GM08714 (cell line): ENCODE data around the gene SP7.
A peak's percentile ranks its signal among the peaks of the same experiment; 100 is the strongest.

Source experiments
- H3K4me3 ChIP-seq: fragments of 200-500 bp; sonication (Bioruptor generic); 2 replicates; pipeline ENCODE4 v1.5.1; 2014; ENCODE audit warnings: mild to moderate bottlenecking, low read length, inconsistent platforms
- ZNF274 ChIP-seq: IDR thresholded peaks from 2 replicates; pipeline ENCODE4 v1.6.1; 2012; ENCODE audit warnings: mild to moderate bottlenecking, low read depth, low read length

Gene SP7

GRCh38 chr12:53358836-53359419 is 22.8 kb upstream of the SP7 start:
- no peak for TF ChIP-seq ZNF274
- no peak overlapping the region for H3K4me3 ChIP-seq

GRCh38 chr12:53355121-53355520 is 19.0 kb upstream of the SP7 start:
- no peak overlapping the region for H3K4me3 ChIP-seq
- TF ChIP-seq ZNF274: no peak

GRCh38 chr12:53353257-53353655 is 17.1 kb upstream of the SP7 start:
- TF ChIP-seq ZNF274: no peak
- no peak overlapping the region for H3K4me3 ChIP-seq

GRCh38 chr12:53352331-53353256 is 16.4 kb upstream of the SP7 start:
- TF ChIP-seq ZNF274: no peak
- no peak overlapping the region for H3K4me3 ChIP-seq

- no peak for TF ChIP-seq ZNF274
- H3K4me3 ChIP-seq: no peak overlapping the region
Observed at GRCh38 chr12:53347905-53348304, 11.8 kb upstream of the SP7 start.

GRCh38 chr12:53346491-53346890 is 10.3 kb upstream of the SP7 start:
- no peak for TF ChIP-seq ZNF274
- no peak overlapping the region for H3K4me3 ChIP-seq

GRCh38 chr12:53345486-53346188 is 9.5 kb upstream of the SP7 start:
- no peak overlapping the region; the same call in 1 of the 2 replicates for H3K4me3 ChIP-seq
- no peak for TF ChIP-seq ZNF274

- H3K4me3 ChIP-seq: peak overlapping the region; percentile 40; the same call in 1 of the 2 replicates
- TF ChIP-seq ZNF274: no peak
Observed at GRCh38 chr12:53344824-53345485, 8.8 kb upstream of the SP7 start.

- H3K4me3 ChIP-seq: peak overlapping the region; percentile 22; the same call in 1 of the 2 replicates
- TF ChIP-seq ZNF274: no peak
Observed at GRCh38 chr12:53344487-53344823, 8.3 kb upstream of the SP7 start.

- TF ChIP-seq ZNF274: no peak
- H3K4me3 ChIP-seq: no peak overlapping the region
Observed at GRCh38 chr12:53343969-53344368, 7.8 kb upstream of the SP7 start.

GRCh38 chr12:53343449-53343848 is 7.3 kb upstream of the SP7 start:
- H3K4me3 ChIP-seq: no peak overlapping the region
- TF ChIP-seq ZNF274: no peak

GRCh38 chr12:53340398-53340797 is 4.2 kb upstream of the SP7 start:
- H3K4me3 ChIP-seq: no peak overlapping the region
- no peak for TF ChIP-seq ZNF274

- H3K4me3 ChIP-seq: no peak overlapping the region
- TF ChIP-seq ZNF274: no peak
Observed at GRCh38 chr12:53338916-53339315, 2.8 kb upstream of the SP7 start.

- no peak for TF ChIP-seq ZNF274
- H3K4me3 ChIP-seq: no peak overlapping the region
Observed at GRCh38 chr12:53338017-53338416, 1.9 kb upstream of the SP7 start.
